Neural progenitor cell (in vitro differentiated cells): Measurements from ENCODE around the gene MED4. TPM values are rescaled to one million over a fixed set of nuclear protein-coding genes. Genes with fewer than 3 reads are reported as not detected.

Experiments
- DNase-seq: peaks from one replicate; pipeline ENCODE4 v3.0.0-alpha.2; 2016; ENCODE audit warnings: low spot score
- H2AFZ ChIP-seq: fragments of 200-600 bp; sonication (generic); replicated peaks from 2 replicates; pipeline ENCODE4 v1.6.1; 2016; ENCODE audit warnings: antibody characterized with exemption
- H3F3A ChIP-seq: fragments of 200-600 bp; sonication (generic); 2 replicates; pipeline ENCODE4 v1.6.1; 2016; ENCODE audit warnings: antibody characterized with exemption, low read depth
- H3K27ac ChIP-seq: fragments of 200-600 bp; sonication (generic); 2 replicates; pipeline ENCODE4 v1.5.1; 2016; ENCODE audit warnings: mild to moderate bottlenecking
- H3K27me3 ChIP-seq: fragments of 200-600 bp; sonication (generic); 2 replicates; pipeline ENCODE4 v1.6.1; 2016; ENCODE audit warnings: mild to moderate bottlenecking, moderate library complexity
- H3K36me3 ChIP-seq: fragments of 200-600 bp; sonication (generic); 2 replicates; pipeline ENCODE4 v1.5.1; 2016
- H3K4me1 ChIP-seq: fragments of 200-600 bp; sonication (generic); 2 replicates; pipeline ENCODE4 v1.6.1; 2016; ENCODE audit warnings: mixed run types
- H3K4me2 ChIP-seq: fragments of 200-600 bp; sonication (generic); 2 replicates; pipeline ENCODE4 v1.6.1; 2016
- H3K4me3 ChIP-seq: fragments of 200-600 bp; sonication (generic); 2 replicates; pipeline ENCODE4 v1.5.1; 2016
- H3K79me2 ChIP-seq: fragments of 200-600 bp; sonication (generic); 2 replicates; pipeline ENCODE4 v1.6.1; 2016; ENCODE audit warnings: low read depth
- H3K9ac ChIP-seq: fragments of 200-600 bp; sonication (generic); 2 replicates; pipeline ENCODE4 v1.6.1; 2016
- H3K9me3 ChIP-seq: fragments of 200-600 bp; sonication (generic); 2 replicates; pipeline ENCODE4 v1.5.1; 2016; ENCODE audit warnings: low read depth
- H4K20me1 ChIP-seq: fragments of 200-600 bp; sonication (generic); 2 replicates; pipeline ENCODE4 v1.6.1; 2016; ENCODE audit warnings: low read depth
- H3K27ac Mint-ChIP-seq: 3 replicates; pipeline ENCODE4 v1.8.0; 2021; ENCODE audit warnings: mixed read lengths
- H3K27me3 Mint-ChIP-seq: 2 replicates; pipeline ENCODE4 v1.8.0; 2022; ENCODE audit warnings: low read depth, mild to moderate bottlenecking, inconsistent platforms, moderate library complexity, mixed read lengths; ENCODE audit not compliant: insufficient read depth
- H3K36me3 Mint-ChIP-seq: 3 replicates; pipeline ENCODE4 v1.8.0; 2021; ENCODE audit warnings: mixed read lengths
- H3K4me1 Mint-ChIP-seq: 3 replicates; pipeline ENCODE4 v1.8.0; 2021; ENCODE audit warnings: mixed read lengths
- H3K4me3 Mint-ChIP-seq: 3 replicates; pipeline ENCODE4 v1.8.0; 2021; ENCODE audit warnings: mild to moderate bottlenecking, moderate library complexity, mixed read lengths
- H3K9me3 Mint-ChIP-seq: 3 replicates; pipeline ENCODE4 v1.8.0; 2020; ENCODE audit warnings: mixed read lengths
- EZH2 ChIP-seq: fragments of 200-600 bp; sonication (generic); IDR thresholded peaks from 2 replicates; pipeline ENCODE4 v1.6.1; 2017; ENCODE audit warnings: antibody characterized with exemption, mild to moderate bottlenecking, moderate library complexity
- EZH2phosphoT487 ChIP-seq: fragments of 200-600 bp; sonication (generic); IDR thresholded peaks from 2 replicates; pipeline ENCODE4 v1.6.1; 2017; ENCODE audit warnings: antibody characterized with exemption
- total RNA-seq: library from RNA; depleted of rRNA; stranded (reverse); fragments of >200 nt; gene quantifications from 2 replicates; pipeline ENCODE4 v1.2.3, GENCODE V29; 2015; ENCODE audit warnings: low replicate concordance
- TF ChIP-seq, protein P1 (sequence below): fragments of 200-600 bp; sonication (generic); IDR thresholded peaks from 2 replicates; pipeline ENCODE4 v1.5.1; 2017; ENCODE audit warnings: antibody characterized with exemption, mild to moderate bottlenecking

Gene MED4
- total RNA-seq, 1 donor from 2014 or later, result 65.9 TPM

DNA sequence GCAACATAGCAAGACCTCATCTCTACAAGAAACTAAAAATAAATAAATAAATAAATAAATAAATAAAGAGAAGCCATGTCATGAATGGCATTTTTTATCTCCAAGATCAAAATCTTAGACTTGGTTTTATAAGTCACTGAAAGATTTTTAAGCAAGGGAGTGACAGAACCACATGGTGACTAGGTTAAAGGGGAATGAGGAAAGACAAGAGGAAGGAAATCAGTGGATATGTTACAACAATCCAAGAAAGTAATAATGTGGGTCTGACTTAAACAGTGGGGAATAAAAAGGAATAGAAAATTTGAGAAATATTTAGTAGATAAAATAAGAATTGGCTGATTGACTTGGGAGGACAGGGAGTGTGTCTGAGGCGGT lies 18.8 kb upstream of the MED4 start:
- H3K27me3 Mint-ChIP-seq, result peaks cover 4% of the 10 kb centered on the region
- Histone ChIP-seq H3K9ac (no peak overlapping the region), H3K4me2 (no peak overlapping the region), H3K4me3 (no peak overlapping the region), H3K4me1 (no peaks in the 10 kb centered on the region), H3K27ac (no peak overlapping the region), H2AFZ (no peak overlapping the region), H3F3A (no peaks in the 10 kb centered on the region), H4K20me1 (no peaks in the 10 kb centered on the region), H3K9me3 (no peaks in the 10 kb centered on the region), H3K79me2 (no peaks in the 10 kb centered on the region), H3K36me3 (no peaks in the 10 kb centered on the region), H3K27me3 (no peaks in the 10 kb centered on the region)
- peaks cover 5% of the 10 kb centered on the region for H3K4me1 Mint-ChIP-seq
- H3K27ac Mint-ChIP-seq, result no peak overlapping the region
- DNase-seq, result no peak
- no peaks in the 10 kb centered on the region for H3K36me3 Mint-ChIP-seq
- no peak overlapping the region for H3K4me3 Mint-ChIP-seq
- TF ChIP-seq EZH2phosphoT487, result no peak
- TF ChIP-seq, protein P1, sequence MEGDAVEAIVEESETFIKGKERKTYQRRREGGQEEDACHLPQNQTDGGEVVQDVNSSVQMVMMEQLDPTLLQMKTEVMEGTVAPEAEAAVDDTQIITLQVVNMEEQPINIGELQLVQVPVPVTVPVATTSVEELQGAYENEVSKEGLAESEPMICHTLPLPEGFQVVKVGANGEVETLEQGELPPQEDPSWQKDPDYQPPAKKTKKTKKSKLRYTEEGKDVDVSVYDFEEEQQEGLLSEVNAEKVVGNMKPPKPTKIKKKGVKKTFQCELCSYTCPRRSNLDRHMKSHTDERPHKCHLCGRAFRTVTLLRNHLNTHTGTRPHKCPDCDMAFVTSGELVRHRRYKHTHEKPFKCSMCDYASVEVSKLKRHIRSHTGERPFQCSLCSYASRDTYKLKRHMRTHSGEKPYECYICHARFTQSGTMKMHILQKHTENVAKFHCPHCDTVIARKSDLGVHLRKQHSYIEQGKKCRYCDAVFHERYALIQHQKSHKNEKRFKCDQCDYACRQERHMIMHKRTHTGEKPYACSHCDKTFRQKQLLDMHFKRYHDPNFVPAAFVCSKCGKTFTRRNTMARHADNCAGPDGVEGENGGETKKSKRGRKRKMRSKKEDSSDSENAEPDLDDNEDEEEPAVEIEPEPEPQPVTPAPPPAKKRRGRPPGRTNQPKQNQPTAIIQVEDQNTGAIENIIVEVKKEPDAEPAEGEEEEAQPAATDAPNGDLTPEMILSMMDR, result no peak
- H3K9me3 Mint-ChIP-seq, result no peaks in the 10 kb centered on the region

DNA sequence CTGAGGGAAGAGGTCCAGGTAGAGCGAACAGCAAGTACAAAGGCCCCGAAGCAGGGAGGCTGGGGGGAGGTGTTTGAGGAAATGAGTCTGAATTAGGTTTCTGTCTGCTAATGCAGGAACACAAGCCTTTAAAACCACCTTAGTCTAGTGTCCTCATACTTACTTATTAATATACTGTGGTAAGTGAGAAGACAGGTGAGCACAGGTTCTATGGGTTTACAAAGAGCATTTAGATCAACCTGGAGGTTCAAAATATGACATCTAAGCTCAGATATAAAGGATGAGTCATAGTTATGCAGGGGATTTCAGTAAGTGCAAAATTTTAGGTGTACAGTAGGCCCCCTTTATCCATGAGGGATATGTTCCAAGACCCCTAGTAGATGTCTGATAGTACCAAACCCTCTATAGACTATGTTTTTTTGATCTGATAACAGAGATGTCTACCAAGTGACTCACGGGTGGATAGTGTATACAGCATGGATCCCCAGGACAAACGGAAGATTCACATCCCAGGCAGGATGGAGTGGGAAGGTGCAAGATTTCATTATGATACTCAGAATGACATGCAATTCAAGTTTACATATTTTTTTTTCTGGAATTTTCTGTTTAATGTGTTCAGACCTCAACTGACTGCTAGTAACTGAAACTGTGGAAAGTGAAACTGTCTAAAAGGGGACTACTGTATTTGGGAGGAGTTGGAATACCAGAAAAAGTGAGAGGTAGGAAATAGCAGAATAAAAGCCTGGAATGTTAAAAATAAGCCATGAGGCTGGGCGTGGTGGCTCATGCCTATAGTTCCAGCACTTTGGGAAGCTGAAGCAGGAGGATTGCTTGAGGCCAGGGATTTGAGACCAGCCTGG lies 18.2 kb upstream of the MED4 start:
- H3K27me3 Mint-ChIP-seq, result peaks cover 4% of the 10 kb centered on the region
- H3K27ac Mint-ChIP-seq, result no peak overlapping the region
- Histone ChIP-seq H3K9me3 (no peaks in the 10 kb centered on the region), H3K36me3 (no peaks in the 10 kb centered on the region), H3K4me2 (no peak overlapping the region), H3K9ac (no peak overlapping the region), H3K4me1 (no peaks in the 10 kb centered on the region), H3K79me2 (no peaks in the 10 kb centered on the region), H3K27ac (no peak overlapping the region), H2AFZ (no peak overlapping the region), H3K27me3 (no peaks in the 10 kb centered on the region), H3F3A (no peaks in the 10 kb centered on the region), H4K20me1 (no peaks in the 10 kb centered on the region), H3K4me3 (no peak overlapping the region)
- no peak overlapping the region for H3K4me3 Mint-ChIP-seq
- H3K4me1 Mint-ChIP-seq, result peaks cover 5% of the 10 kb centered on the region
- no peaks in the 10 kb centered on the region for H3K9me3 Mint-ChIP-seq
- TF ChIP-seq EZH2 (no peak), EZH2phosphoT487 (no peak)
- TF ChIP-seq, protein P1, result no peak
- no peaks in the 10 kb centered on the region for H3K36me3 Mint-ChIP-seq
- DNase-seq, result no peak

DNA sequence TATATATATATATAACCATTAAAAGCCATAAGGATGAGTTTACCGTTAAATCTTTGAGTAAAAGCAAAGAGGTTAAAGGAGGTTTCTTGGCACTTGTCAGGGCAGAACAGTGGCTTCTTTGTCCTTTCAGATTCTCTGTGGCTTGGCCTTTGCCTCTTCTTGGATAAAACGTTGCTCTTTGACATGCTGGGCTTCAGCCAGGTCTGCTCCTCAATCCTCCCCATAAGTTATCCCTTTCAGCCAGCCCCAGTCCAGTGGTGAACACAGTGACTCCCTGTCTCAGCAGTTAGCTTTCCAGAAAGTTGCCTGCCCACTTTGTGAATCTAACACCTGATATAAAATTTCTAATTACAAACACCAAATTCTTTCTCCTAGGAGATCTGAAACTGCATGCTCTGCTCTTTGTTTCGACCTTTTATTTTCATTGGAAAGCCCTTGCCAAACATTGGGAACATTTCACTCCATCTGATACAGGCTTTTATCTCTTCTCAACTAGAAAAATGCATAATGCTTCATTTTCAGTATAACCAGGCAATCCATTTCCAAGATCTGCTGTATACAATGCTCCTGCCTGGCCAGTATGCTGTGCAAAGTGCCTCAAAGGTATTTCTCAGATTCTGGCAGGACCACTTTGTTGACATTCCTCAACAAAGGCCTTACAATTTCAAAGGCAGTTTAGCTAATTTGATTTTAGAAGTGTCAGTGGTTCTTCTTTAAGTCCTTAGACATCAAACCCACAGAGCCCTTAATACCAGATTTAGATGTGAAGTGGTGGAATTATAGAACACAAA lies 16.2 kb upstream of the MED4 start:
- Mint-ChIP-seq H3K4me1 (peaks cover 5% of the 10 kb centered on the region), H3K36me3 (no peaks in the 10 kb centered on the region), H3K27ac (no peak overlapping the region), H3K27me3 (no peaks in the 10 kb centered on the region), H3K4me3 (no peak overlapping the region), H3K9me3 (peaks cover 1% of the 10 kb centered on the region)
- no peaks in the 10 kb centered on the region for H3K36me3 ChIP-seq
- no peaks in the 10 kb centered on the region for H3F3A ChIP-seq
- DNase-seq, result no peak
- no peaks in the 10 kb centered on the region for H3K4me1 ChIP-seq
- TF ChIP-seq EZH2 (no peak), EZH2phosphoT487 (no peak)
- TF ChIP-seq, protein P1, result no peak
- H3K9me3 ChIP-seq, result no peaks in the 10 kb centered on the region
- H3K27me3 ChIP-seq, result no peaks in the 10 kb centered on the region
- H3K79me2 ChIP-seq, result no peaks in the 10 kb centered on the region
- no peak overlapping the region for H3K27ac ChIP-seq
- no peaks in the 10 kb centered on the region for H4K20me1 ChIP-seq
- H2AFZ ChIP-seq, result peak overlapping the region; percentile 15
- no peak overlapping the region for H3K9ac ChIP-seq
- no peak overlapping the region for H3K4me2 ChIP-seq
- no peak overlapping the region for H3K4me3 ChIP-seq
